Activated T-helper 17 cell treated with anti-CD3 and anti-CD28 coated beads, Interleukin-2, amount 50 U/mL, for 72 hours (primary cell): ENCODE results near the gene LRRC31. TPM values are rescaled to one million over a fixed set of nuclear protein-coding genes. Genes with fewer than 3 reads are reported as not detected.
A peak's percentile ranks its signal among the peaks of the same experiment; 100 is the strongest.

ENCODE experiments used
- ATAC-seq: fragments of 150-1000 bp; cut with Tn5 transposase; replicated peaks from 2 replicates; pipeline ENCODE4 v1.10.0; 2021; ENCODE audit warnings: mild to moderate bottlenecking, moderate library complexity
- H3K27ac Mint-ChIP-seq: one replicate; pipeline ENCODE4 v1.8.0; 2022; ENCODE audit warnings: mixed read lengths
- H3K27me3 Mint-ChIP-seq: one replicate; pipeline ENCODE4 v1.8.0; 2022; ENCODE audit warnings: mixed read lengths
- H3K36me3 Mint-ChIP-seq: one replicate; pipeline ENCODE4 v1.8.0; 2022; ENCODE audit warnings: low read depth, mild to moderate bottlenecking, mixed read lengths
- H3K4me1 Mint-ChIP-seq: one replicate; pipeline ENCODE4 v1.8.0; 2022; ENCODE audit warnings: mixed read lengths
- H3K4me3 Mint-ChIP-seq: one replicate; pipeline ENCODE4 v1.8.0; 2022; ENCODE audit warnings: mild to moderate bottlenecking, mixed read lengths
- H3K9me3 Mint-ChIP-seq: one replicate; pipeline ENCODE4 v1.8.0; 2022; ENCODE audit warnings: mixed read lengths
- total RNA-seq, 2 donors: library from RNA; stranded (reverse); gene quantifications; one replicate each; pipeline ENCODE4 v1.2.3, GENCODE V29; 2022

The LRRC31 gene
- total RNA-seq, 2 donors from 2014 or later: not detected

GRCh38 chr3:169813757-169814517 is 55.8 kb downstream of the LRRC31 start:
- Mint-ChIP-seq H3K4me1 (peaks cover 14% of the 10 kb centered on the region), H3K9me3 (peaks cover 3% of the 10 kb centered on the region), H3K27ac (peak overlapping the region; percentile 86), H3K36me3 (no peaks in the 10 kb centered on the region), H3K27me3 (peaks cover 3% of the 10 kb centered on the region), H3K4me3 (peak overlapping the region; percentile 97)
- ATAC-seq: peak; percentile 71

- peaks cover 14% of the 10 kb centered on the region for H3K4me1 Mint-ChIP-seq
- H3K36me3 Mint-ChIP-seq: no peaks in the 10 kb centered on the region
- peak overlapping the region; percentile 97 for H3K4me3 Mint-ChIP-seq
- peaks cover 3% of the 10 kb centered on the region for H3K9me3 Mint-ChIP-seq
- no peak for ATAC-seq
- peak overlapping the region; percentile 86 for H3K27ac Mint-ChIP-seq
- H3K27me3 Mint-ChIP-seq: peaks cover 2% of the 10 kb centered on the region
These were observed 56.5 kb downstream of the LRRC31 start for GRCh38 chr3:169813278-169813677.

DNA sequence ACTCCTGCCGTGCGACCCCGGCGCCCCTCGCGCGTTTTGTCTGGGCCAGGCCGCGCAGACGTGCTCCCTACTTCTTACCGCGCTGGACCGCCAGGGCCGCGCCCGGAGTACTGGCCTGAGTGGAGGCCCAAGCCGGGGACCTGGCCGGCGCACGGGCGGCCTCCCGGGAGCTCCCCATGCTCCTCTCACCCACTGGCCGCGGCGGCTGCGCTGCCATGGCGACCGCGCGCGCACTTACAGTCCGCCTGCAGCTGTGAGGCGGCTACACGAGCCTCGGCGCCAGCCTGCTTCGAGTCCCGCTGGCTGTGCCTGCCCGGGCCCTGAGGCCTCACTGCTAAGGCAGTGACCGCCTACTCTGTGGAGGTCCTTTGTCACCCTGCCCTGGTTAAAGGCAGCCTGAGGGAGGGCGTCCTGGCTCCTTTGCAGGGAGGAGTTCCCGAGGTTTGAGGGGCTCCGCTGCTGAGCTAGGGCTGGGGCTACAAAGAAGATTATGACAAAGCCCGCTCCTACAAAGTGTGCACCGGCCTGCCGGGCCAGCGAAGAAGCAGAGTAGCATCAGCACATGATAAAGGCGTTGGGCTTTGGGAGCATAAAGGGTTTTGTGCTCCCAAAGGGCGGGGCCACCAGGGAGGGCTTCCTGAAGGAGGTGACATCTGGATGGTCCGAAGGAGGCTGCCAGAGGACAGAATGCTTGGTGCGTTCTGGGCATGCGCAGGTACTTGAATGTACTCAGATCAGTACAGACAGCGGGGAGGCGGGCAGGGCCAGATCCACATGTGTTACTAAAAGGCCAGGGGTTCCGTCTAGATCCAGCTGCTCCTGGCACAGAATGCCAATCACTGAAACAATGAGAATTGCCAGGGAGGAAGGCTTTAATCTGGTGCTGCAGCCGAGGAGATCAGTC is 57.2 kb downstream of the LRRC31 start, which contains the start of the genes LRRC34 and LRRIQ4:
LRRC34 (minus strand) TSS at position 573 of the 904 bp plus-strand sequence; CDS start at position 217, 356 bp downstream.
LRRIQ4 (plus strand) TSS at position 539 of the 904 bp plus-strand sequence. CDS start 9,052 bp downstream, outside the sequence.
- ATAC-seq: peak; percentile 83
- Mint-ChIP-seq H3K27me3 (no peaks in the 10 kb centered on the region), H3K27ac (peak within 1 kb of the TSS; percentile 86), H3K9me3 (peaks cover 3% of the 10 kb centered on the region), H3K4me1 (peaks cover 14% of the 10 kb centered on the region), H3K4me3 (peak within 1 kb of the TSS; percentile 97), H3K36me3 (no peaks in the 10 kb centered on the region)

DNA sequence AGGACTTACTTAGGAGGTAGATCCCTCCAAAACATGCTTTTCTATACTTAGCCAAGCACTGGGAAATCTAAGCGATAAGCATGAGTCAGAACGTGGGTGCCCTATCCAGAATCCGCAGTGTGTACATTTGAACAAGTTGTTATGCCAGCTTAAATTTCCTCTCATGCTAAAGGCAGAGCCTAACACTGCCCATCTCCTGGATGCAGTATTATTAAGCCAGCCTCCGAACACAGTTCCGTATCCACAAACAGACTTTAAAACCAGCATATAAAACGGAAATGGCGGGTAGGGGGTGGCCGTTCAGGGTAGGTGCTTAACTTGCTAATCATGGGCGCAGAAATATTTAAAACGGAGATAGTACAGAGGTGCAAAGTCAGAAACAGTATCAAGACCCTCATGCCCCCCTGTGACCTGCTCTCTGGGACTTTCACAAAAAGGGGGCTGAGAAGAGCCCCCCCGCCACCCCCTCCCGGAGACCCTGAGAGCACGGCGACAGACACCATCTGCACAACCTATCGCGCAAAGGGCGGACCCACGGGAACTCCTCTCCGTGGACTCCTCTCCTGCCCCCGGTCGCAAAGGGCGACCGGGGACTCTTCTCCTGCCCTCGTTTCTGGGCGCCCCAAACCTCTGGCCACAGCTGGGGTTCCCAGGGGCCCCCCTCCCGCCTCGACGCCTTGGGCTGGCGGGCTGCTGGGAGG is 58.0 kb downstream of the LRRC31 start:
- Mint-ChIP-seq H3K9me3 (peaks cover 3% of the 10 kb centered on the region), H3K4me3 (peak overlapping the region; percentile 97), H3K4me1 (peaks cover 14% of the 10 kb centered on the region), H3K36me3 (no peaks in the 10 kb centered on the region), H3K27ac (no peak overlapping the region), H3K27me3 (no peaks in the 10 kb centered on the region)
- peak; percentile 5 for ATAC-seq

- Mint-ChIP-seq H3K9me3 (no peaks in the 10 kb centered on the region), H3K4me1 (peaks cover 14% of the 10 kb centered on the region), H3K27ac (no peak overlapping the region), H3K36me3 (no peaks in the 10 kb centered on the region), H3K27me3 (no peaks in the 10 kb centered on the region), H3K4me3 (no peak overlapping the region)
- no peak for ATAC-seq
These were observed 60.4 kb downstream of the LRRC31 start for GRCh38 chr3:169809230-169809795.

DNA sequence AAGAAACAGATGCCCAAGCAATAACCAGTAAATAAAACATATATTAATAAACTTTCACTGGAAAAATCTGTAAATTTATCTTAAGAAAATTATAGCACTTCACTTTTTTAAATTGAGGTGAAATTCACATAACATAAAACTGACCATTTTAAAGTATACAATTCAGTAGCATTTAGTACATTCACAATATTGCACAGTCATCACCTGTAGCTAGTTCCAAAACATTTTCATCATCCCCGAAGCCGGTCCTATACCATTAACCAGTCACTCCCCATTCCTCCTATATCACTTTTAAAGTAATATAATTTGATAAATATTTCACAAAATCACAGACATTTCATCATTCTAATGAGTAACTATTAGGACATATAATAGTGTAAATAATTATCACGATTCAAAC is 65.1 kb downstream of the LRRC31 start:
- H3K27me3 Mint-ChIP-seq: no peaks in the 10 kb centered on the region
- no peak overlapping the region for H3K4me3 Mint-ChIP-seq
- H3K36me3 Mint-ChIP-seq: no peaks in the 10 kb centered on the region
- no peak overlapping the region for H3K27ac Mint-ChIP-seq
- ATAC-seq: no peak
- no peaks in the 10 kb centered on the region for H3K9me3 Mint-ChIP-seq
- no peaks in the 10 kb centered on the region for H3K4me1 Mint-ChIP-seq

DNA sequence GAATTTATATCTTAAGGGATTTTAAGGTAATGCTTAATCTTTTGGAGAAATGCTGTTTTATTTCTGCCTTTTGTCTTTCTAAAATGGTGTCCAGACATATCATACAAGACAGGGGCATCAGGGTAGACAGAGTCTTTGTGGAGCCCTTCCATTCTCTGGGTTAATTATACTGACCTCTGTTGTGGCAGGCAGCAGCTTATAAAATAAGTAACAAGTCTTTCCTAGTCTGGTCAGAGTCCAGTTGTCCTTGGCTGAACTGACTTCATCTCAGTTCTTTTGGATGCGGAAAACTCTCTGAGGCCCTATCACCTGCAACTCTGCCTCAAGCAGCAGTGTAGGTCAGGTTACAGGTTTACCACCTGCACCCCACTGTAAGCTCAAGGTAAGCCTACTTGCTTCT is 77.4 kb downstream of the LRRC31 start:
- Mint-ChIP-seq H3K27ac (no peak overlapping the region), H3K9me3 (no peaks in the 10 kb centered on the region), H3K4me3 (no peak overlapping the region), H3K36me3 (peaks cover 50% of the 10 kb centered on the region), H3K4me1 (peaks cover 9% of the 10 kb centered on the region), H3K27me3 (no peaks in the 10 kb centered on the region)
- ATAC-seq: no peak

GRCh38 chr3:169790687-169791429 is 78.9 kb downstream of the LRRC31 start:
- Mint-ChIP-seq H3K4me3 (no peak overlapping the region), H3K27ac (peak overlapping the region; percentile 16), H3K36me3 (peaks cover 65% of the 10 kb centered on the region), H3K9me3 (no peaks in the 10 kb centered on the region), H3K27me3 (no peaks in the 10 kb centered on the region), H3K4me1 (peaks cover 9% of the 10 kb centered on the region)
- no peak for ATAC-seq

- H3K36me3 Mint-ChIP-seq: peaks cover 71% of the 10 kb centered on the region
- no peak for ATAC-seq
- peak overlapping the region; percentile 16 for H3K27ac Mint-ChIP-seq
- H3K9me3 Mint-ChIP-seq: no peaks in the 10 kb centered on the region
- H3K27me3 Mint-ChIP-seq: no peaks in the 10 kb centered on the region
- no peak overlapping the region for H3K4me3 Mint-ChIP-seq
- H3K4me1 Mint-ChIP-seq: peaks cover 9% of the 10 kb centered on the region
These were observed 79.5 kb downstream of the LRRC31 start for GRCh38 chr3:169790219-169790618.

Other genes starting within 250 kb of the LRRC31 start
- not detected for gene MECOM, start 206.2 kb downstream of the LRRC31 start, total RNA-seq
- gene TERC, start 104.9 kb downstream of the LRRC31 start, total RNA-seq: 10 to 100 TPM; 14.5 to 14.9 TPM
- gene ACTRT3, start 100.4 kb downstream of the LRRC31 start, total RNA-seq: 1 to 10 TPM; 1.9 to 2.0 TPM
- gene MYNN, start 96.5 kb downstream of the LRRC31 start, total RNA-seq: 10 to 100 TPM; 11.8 to 15.0 TPM
- under 1 TPM; 0.13 TPM for gene LRRIQ4, start 57.1 kb downstream of the LRRC31 start, total RNA-seq
- gene LRRC34, start 57.0 kb downstream of the LRRC31 start, total RNA-seq: 1 to 10 TPM; 1.4 to 1.7 TPM
- not detected for gene SAMD7, start 41.6 kb upstream of the LRRC31 start, total RNA-seq
- gene SEC62, start 96.9 kb upstream of the LRRC31 start, total RNA-seq: 10 to 100 TPM; 64.1 to 78.5 TPM
- 10 to 100 TPM; 11.3 to 15.4 TPM for gene GPR160, start 168.1 kb upstream of the LRRC31 start, total RNA-seq